AG09319 (cell line): ENCODE measurements around the gene NTPCR.
"Not testable (repeated sequence)": the region's sequence is repeated elsewhere in the genome, so short reads cannot be mapped to it uniquely, and the experiment has no call there.

Experiments used
- DNase-seq: peaks from one replicate; pipeline ENCODE4 v3.0.0-alpha.2; 2010; ENCODE audit warnings: low read depth; ENCODE audit errors: extremely low read depth
- TF ChIP-seq, protein P1 (sequence below): IDR thresholded peaks from 2 replicates; pipeline ENCODE4 v1.5.1; 2011; ENCODE audit warnings: low read depth, mild to moderate bottlenecking, inconsistent platforms, low read length, moderate library complexity

The NTPCR gene

GRCh38 chr1:232915212-232915611 lies 35.2 kb upstream of the NTPCR start:
- no peak for DNase-seq
- TF ChIP-seq, protein P1, sequence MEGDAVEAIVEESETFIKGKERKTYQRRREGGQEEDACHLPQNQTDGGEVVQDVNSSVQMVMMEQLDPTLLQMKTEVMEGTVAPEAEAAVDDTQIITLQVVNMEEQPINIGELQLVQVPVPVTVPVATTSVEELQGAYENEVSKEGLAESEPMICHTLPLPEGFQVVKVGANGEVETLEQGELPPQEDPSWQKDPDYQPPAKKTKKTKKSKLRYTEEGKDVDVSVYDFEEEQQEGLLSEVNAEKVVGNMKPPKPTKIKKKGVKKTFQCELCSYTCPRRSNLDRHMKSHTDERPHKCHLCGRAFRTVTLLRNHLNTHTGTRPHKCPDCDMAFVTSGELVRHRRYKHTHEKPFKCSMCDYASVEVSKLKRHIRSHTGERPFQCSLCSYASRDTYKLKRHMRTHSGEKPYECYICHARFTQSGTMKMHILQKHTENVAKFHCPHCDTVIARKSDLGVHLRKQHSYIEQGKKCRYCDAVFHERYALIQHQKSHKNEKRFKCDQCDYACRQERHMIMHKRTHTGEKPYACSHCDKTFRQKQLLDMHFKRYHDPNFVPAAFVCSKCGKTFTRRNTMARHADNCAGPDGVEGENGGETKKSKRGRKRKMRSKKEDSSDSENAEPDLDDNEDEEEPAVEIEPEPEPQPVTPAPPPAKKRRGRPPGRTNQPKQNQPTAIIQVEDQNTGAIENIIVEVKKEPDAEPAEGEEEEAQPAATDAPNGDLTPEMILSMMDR: no peak

DNA sequence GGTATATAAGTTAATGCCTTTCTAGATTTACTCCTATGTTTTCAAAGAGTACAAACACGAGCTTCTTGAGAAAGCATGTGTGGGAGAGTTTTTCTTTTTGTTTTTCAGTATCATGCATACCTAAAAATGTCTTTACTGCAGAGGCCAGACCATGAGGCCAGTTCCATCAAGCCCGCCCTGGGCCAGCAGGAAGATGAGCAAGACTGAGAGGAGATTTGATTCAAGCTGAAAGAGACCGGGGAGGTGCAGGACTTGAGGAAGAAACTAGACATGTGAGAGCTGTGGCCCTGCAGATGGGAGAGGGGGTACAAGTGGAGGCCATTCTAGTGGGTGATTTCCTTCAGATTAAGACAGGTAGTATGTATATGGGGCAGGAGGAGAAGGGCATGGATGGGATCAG lies 33.4 kb upstream of the NTPCR start:
- no peak for DNase-seq
- TF ChIP-seq, protein P1: no peak

- TF ChIP-seq, protein P1: no peak
- no peak for DNase-seq
These were observed 29.0 kb upstream of the NTPCR start for GRCh38 chr1:232921381-232921780.

- no peak for DNase-seq
- TF ChIP-seq, protein P1: no peak
These were observed 27.9 kb upstream of the NTPCR start for GRCh38 chr1:232922485-232922884.

GRCh38 chr1:232923739-232924386 lies 26.5 kb upstream of the NTPCR start:
- TF ChIP-seq, protein P1: no peak
- DNase-seq: no peak

DNA sequence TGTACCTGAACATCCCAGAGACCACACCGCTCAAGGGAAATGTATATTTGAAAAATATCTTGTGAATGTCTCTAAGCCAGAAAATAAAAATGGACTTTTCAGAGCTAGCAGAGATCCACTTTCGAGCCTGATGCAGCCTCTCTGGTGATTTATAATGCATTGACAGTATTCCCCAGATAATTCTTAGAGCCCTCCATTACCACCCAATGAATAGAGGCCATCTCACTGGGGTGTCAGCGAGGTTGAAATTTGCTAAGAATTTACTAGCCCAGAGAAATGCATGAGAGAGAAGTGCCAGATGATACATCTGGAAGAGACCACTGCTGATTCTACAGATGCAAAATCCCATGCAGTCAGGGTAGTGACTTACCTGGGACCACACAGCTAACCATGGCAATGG lies 25.5 kb upstream of the NTPCR start:
- TF ChIP-seq, protein P1: no peak
- no peak for DNase-seq

DNA sequence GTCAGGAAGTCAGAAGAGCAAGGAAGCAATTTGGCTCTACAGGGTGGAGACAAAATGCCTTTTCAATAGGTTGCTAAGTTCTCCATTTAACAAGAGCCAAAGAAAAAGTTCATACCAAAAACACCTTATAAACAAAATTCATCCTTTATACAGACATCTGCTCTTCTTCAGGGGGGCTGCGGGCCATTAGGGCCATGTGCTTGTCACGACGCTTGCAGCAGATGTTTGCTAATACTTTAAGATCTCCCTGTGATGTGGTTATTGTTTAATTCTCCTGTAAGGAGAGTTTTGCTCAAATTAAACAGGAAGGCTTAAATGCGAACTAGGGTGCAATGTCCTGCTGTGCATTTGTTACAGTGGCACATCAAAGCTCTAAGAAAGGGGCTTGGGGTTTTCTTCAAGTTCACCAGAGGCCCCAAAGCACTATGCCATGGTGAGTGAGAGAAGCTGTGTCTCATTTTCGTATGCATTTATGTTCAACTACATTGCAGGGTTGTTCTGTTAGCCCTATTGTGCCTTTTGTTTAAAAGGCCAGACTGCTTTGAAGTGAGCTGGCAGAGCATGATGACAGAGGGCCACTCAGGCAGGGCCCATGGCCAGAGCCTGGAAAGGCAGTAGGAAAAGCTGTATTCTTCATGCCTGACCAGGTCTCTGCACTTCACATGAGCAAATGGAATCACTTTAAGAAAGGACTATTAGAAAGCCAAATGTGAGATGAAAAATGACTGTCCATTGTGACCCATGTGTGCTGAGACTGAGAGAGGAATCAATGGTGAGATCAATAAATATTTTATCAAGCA lies 24.8 kb upstream of the NTPCR start:
- TF ChIP-seq, protein P1: no peak
- DNase-seq: no peak

GRCh38 chr1:232927166-232927565 lies 23.2 kb upstream of the NTPCR start:
- DNase-seq: not testable (repeated sequence)
